Colonic mucosa (tissue), 4 donors: ENCODE results near the gene MAP3K7. TPM values are rescaled to one million over a fixed set of nuclear protein-coding genes. Genes with fewer than 3 reads are reported as not detected.

ENCODE experiments used
- DNase-seq: peaks from one replicate; pipeline ENCODE4 v3.0.0-alpha.2; 2020
- H3K27ac ChIP-seq: fragments of 200-600 bp; one replicate; pipeline ENCODE4 v1.8.0; 2021
- H3K27me3 ChIP-seq: fragments of 200-600 bp; one replicate; pipeline ENCODE4 v1.8.0; 2021
- H3K36me3 ChIP-seq: fragments of 200-600 bp; one replicate; pipeline ENCODE4 v1.8.0; 2021
- H3K4me1 ChIP-seq: fragments of 200-600 bp; one replicate; pipeline ENCODE4 v1.8.0; 2021; ENCODE audit warnings: mild to moderate bottlenecking
- H3K4me3 ChIP-seq: fragments of 200-600 bp; one replicate; pipeline ENCODE4 v1.8.0; 2021
- H3K9ac ChIP-seq, 2 donors: one replicate each; pipeline ENCODE4 v1.7.0; 2013; ENCODE audit warnings: control low read depth in 2 of 2, low read depth in 2 of 2, low read length in 2 of 2
- H3K9me3 ChIP-seq: fragments of 200-600 bp; one replicate; pipeline ENCODE4 v1.8.0; 2021
- CTCF ChIP-seq: fragments of 200-600 bp; IDR thresholded peaks from one replicate; pipeline ENCODE4 v1.8.0; 2022; ENCODE audit warnings: antibody characterized with exemption, mild to moderate bottlenecking
- intact Hi-C: fragments of 100-400 bp; cut with DNase I; formaldehyde crosslinking; loops from one replicate; pipeline ENCODE4 v1.14.1; 2022
- total RNA-seq, 2 donors: library from RNA; stranded (reverse); fragmentation: NEBNext Ultra II Directional in 1 of 2; extraction: Animal tissue kit (Norgen Biotek cat#: 25700) in 1 of 2; gene quantifications; one replicate each; pipeline ENCODE4 v1.2.1, GENCODE V29; 2021
- donor health status: healthy.
- donor health status: DM: no; HTN: no; CAD: no.
- donor health status: DM: no; HTN: no; CAD: no.

MAP3K7 gene
- total RNA-seq, 2 donors from 2014 or later, result 18.2 to 19.4 TPM

DNA sequence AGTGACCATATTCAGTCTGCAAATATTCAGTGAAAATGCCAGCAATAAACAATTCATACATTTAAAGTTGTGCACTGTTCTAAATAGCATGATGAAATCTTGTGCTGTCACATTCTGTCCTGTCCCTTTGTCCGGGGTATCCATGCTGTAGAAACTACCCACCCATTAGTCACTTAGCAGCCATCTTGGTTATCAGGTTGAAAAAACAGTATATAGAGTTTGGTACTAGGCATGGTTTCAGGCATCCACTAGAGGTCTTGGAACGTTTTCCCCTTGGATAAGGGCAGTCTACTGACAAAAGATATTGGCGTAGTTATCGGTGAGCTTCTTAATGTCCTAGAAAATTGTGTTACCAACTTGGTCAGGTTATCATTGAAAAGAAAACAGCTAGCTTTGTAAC, 12.3 kb upstream of the MAP3K7 start:
- TF ChIP-seq CTCF, result no peak
- no peaks in the 10 kb centered on the region for H3K36me3 ChIP-seq
- DNase-seq, result no peak
- H3K4me1 ChIP-seq, result no peaks in the 10 kb centered on the region
- intact Hi-C loops, result no loop called here
- no peak overlapping the region for H3K9ac ChIP-seq
- no peak overlapping the region for H3K4me3 ChIP-seq
- H3K9me3 ChIP-seq, result no peaks in the 10 kb centered on the region
- no peaks in the 10 kb centered on the region for H3K27me3 ChIP-seq
- H3K27ac ChIP-seq, result no peak overlapping the region

- no peak for TF ChIP-seq CTCF
- H3K27me3 ChIP-seq, result no peaks in the 10 kb centered on the region
These were observed 11.5 kb upstream of the MAP3K7 start for GRCh38 chr6:90598192-90598951.

DNA sequence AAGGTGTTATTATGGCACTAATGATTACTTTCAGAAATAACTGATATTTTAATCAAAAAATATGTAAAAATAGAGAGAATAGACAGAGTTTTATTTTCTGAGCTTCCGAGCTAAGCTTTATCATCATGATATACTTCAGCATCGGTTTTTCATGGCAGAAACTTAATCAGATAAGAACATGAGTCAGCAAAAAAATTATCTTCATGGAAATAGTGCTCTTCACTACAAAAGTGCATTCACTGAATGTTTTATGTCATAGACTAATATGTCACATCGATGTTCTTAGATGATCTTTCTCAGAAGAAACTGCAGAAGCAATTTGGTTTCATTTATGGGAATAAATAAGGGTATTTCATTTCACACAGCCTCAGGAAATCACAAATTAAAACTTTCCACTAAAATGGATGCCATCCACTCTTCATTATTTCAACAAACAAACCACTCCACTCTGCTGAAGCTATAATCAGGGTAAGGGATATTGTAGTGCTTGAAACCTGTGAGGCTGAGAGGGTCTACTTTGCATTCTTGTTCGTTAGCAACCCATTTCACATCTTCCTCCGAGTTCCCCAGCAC, 10.2 kb upstream of the MAP3K7 start:
- TF ChIP-seq CTCF, result no peak
- Histone ChIP-seq H3K4me1 (no peaks in the 10 kb centered on the region), H3K9ac (no peak overlapping the region), H3K36me3 (no peaks in the 10 kb centered on the region), H3K9me3 (no peaks in the 10 kb centered on the region), H3K4me3 (no peak overlapping the region), H3K27me3 (no peaks in the 10 kb centered on the region), H3K27ac (no peak overlapping the region)
- intact Hi-C loops, result no loop called here
- DNase-seq, result no peak

More at GRCh38 chr6:90598192-90598951, 11.5 kb upstream of the MAP3K7 start:
- DNase-seq, result no peak
- Histone ChIP-seq H3K4me1 (no peaks in the 10 kb centered on the region), H3K27ac (no peak overlapping the region), H3K9ac (no peak overlapping the region), H3K36me3 (no peaks in the 10 kb centered on the region), H3K9me3 (no peaks in the 10 kb centered on the region), H3K4me3 (no peak overlapping the region)
- intact Hi-C loops, result no loop called here

DNA sequence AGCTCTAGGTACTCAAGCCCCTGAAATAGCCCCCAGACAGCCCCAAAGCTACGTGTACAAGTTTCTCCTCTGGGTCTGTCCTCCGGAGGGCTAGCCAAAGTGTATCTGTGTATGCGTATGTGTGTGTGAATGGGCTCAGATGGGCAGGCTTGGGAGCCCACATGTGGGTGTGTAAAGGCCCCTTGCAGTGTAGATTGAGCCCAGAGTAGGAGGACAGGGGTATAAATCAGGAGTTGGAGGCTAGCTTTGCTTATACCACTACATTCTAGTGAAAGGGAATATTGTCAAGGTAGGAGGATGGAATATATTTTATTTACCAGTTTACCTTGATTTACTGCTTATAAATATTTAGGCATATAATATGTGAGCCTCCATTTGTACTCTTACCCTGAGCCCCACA, 9.0 kb upstream of the MAP3K7 start:
- no peak for TF ChIP-seq CTCF
- intact Hi-C loops, result no loop called here
- Histone ChIP-seq H3K9ac (no peak overlapping the region), H3K36me3 (no peaks in the 10 kb centered on the region), H3K4me3 (no peak overlapping the region), H3K4me1 (no peaks in the 10 kb centered on the region), H3K27me3 (no peaks in the 10 kb centered on the region), H3K27ac (no peak overlapping the region), H3K9me3 (no peaks in the 10 kb centered on the region)
- no peak for DNase-seq

DNA sequence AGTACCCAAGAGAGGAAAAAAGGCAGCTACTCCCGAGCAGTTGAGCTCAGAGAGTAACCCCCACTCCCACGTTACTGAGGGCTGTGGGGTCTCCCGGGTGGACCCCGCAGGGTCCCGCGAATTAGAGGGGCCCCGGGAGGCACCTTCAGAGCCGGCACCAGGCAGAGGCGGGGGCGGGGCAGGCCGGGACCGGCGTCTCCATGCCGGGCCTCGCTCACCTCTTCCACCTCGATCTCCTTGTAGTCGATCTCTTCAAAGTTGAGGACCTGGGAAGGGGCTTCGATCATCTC, 381 bp downstream of the MAP3K7 start:
- no peaks in the 10 kb centered on the region for H3K36me3 ChIP-seq
- H3K4me3 ChIP-seq, result peak overlapping the region; percentile 97
- H3K27me3 ChIP-seq, result no peaks in the 10 kb centered on the region
- no peak for DNase-seq
- H3K9ac ChIP-seq, result peak overlapping the region; percentile 60 to 82
- no peaks in the 10 kb centered on the region for H3K4me1 ChIP-seq
- H3K27ac ChIP-seq, result peak overlapping the region; percentile 83
- intact Hi-C loops, result no loop called here
- TF ChIP-seq CTCF, result no peak
- H3K9me3 ChIP-seq, result no peaks in the 10 kb centered on the region
